Tongue (tissue), 2 donors: ENCODE data around the gene TPPP2. TPM values are rescaled to one million over a fixed set of nuclear protein-coding genes. Genes with fewer than 3 reads are reported as not detected.
A peak's percentile ranks its signal among the peaks of the same experiment; 100 is the strongest.

Experiments
- DNase-seq: peaks from one replicate; pipeline ENCODE4 v3.0.0-alpha.2; 2015
- total RNA-seq: library from RNA; depleted of rRNA; stranded (reverse); fragments of >200 nt; gene quantifications from one replicate; pipeline ENCODE4 v1.2.3, GENCODE V29; 2014

Gene TPPP2
- total RNA-seq, 1 donor from 2014 or later = not detected

DNA sequence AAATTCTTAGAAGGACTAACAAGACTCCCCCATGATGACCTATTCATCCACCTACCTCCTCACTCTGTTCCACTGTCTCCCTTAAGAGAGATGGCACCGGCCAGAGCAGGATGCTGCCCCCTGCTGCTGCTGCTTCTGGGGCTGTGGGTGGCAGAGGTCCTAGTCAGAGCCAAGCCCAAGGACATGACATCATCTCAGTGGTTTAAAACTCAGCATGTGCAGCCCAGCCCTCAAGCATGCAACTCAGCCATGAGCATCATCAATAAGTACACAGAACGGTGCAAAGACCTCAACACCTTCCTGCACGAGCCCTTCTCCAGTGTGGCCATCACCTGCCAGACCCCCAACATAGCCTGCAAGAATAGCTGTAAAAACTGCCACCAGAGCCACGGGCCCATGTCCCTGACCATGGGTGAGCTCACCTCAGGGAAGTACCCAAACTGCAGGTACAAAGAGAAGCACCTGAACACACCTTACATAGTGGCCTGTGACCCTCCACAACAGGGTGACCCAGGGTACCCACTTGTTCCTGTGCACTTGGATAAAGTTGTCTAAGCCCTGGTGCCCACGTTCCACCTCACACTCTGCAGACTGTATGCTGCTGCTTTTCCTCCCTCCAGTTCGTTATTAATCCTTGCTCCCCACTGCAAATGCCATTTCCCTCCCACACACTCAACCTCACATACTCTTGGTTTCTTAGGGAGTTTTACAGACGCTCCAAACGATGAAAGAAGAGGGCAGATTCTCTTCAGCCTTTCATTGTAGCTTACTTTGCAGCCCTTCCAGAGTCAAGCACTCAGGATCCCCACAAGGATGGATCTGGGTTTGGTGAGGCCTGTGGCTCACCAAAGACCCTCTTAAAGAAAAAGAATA is 28.0 kb downstream of the TPPP2 start, which contains the start of gene RNASE8:
Gene RNASE8 (plus strand): TSS at position 20 of the 873 bp plus-strand sequence. CDS start 71 bp downstream, at position 91.
- DNase-seq = no peak

DNA sequence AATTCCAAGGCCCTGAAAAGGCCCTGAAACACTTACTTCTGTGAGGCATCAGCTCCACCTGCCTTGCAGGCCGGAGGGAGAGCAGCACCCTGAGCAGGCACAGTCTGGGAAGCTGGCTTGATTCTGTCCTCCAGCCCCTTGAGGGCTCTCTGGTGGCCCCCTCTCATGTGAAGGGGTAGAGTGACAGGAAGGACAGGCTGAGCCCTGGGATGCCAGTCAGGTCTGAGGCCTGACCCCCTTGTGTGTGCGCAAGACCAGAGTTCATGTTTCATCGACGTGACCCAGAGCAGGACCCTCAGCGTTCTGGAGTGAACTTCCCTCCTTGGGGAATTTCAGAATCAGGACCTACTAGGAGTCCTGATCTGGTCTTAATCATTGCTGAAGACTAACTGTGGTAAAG is 28.9 kb downstream of the TPPP2 start:
- no peak for DNase-seq

DNA sequence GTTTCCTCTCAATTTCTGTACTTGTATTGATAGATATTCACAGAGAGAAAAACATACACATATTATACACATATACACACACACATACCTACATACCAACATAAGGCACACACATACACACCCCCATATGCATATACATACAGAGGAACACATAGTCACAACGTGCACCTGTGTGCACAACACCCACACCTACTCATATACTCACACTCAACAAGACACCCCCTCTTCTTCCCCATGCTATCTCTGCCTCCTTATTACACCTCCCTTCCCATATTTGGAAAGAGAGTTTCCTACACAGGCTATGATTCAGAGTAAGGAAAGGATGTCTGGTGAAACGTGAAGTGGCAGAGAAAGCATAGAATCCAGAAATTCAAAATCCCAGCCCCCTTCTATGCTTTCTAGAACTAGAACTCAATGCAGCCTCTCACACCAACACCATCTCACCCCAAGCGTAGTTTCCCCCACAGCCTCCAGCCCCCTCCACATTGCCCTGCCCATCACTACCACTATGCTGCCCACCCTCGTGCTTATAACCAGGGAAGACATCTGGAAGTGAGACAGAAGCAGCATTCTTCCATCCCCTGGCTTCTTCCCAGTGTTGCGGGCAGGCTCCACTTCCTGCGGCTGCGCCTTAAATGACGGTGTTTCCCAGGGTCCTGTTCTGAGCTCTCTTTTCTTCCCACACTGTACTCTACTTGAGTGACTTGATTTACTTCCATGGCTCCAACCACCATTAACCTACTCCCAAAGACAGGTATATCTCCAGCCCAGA is 30.0 kb downstream of the TPPP2 start:
- no peak for DNase-seq

DNA sequence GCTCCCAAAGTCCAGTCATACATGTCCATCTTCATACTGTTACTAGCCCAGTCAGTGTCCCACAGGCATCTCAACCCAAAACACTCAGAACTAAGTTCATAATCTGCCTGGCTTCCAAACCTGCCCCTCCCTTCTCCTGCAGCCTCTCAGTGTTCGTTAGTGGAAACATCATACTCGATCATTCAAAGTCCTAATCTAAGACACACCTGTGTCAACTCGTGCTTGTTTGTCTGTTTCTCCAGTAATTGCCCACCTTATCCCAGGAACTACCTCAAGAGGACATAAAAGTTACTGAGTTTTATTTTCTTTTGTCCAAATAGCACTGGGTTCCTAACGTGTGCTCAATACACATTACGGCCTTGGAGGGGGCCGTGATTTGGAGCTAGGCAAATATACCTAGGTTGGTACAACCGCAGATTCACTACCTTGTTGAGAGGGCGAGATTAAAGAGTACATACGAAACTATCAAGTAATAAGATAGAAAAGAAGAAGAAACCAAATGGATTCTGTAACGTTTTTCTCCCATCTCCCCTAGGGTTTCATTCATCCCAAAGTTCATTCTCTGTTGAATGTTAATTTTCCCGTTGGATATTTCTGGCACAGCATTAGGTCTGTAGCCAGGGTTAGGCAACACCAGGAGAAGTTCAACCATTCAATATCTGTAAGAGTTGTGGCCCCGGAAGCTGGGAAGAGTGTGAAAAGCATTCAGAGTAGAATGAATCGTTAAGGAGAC is 30.8 kb downstream of the TPPP2 start:
- DNase-seq = no peak

DNA sequence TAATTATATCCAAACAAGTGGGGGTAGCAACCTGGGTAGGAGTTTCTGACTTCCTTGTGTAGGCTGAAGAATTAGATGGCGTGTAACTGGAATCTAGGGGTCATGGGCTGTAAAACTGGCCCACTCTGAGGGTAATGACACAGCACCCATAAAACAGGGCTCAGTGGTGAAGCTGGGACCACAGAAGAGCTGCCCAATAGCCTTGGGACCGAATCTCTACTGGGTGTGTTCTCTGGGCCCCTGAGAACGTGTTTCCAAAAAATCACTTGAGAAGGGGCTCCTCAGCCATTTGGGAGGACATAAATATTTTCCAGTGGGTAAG is 31.3 kb downstream of the TPPP2 start:
- no peak for DNase-seq

DNA sequence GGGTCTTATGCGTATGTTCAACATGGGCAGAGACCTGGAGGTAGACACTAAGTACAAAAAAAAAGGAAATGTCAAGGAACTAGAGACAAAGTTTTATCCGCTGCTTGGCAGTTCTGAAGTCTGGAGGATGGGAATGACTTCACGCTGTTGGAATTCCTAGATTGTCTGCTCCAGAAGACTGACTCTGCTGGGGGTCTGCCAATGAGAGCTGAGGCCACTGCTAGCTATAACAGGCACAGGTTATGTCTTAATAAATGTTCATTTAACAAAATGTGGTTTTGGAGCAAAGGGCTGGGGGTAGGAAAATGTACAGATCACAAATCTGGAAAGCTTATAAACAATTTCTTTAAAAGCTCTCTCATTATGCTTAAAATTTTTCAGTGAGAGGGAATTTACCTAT is 33.5 kb downstream of the TPPP2 start:
- DNase-seq = peak; percentile 41

DNA sequence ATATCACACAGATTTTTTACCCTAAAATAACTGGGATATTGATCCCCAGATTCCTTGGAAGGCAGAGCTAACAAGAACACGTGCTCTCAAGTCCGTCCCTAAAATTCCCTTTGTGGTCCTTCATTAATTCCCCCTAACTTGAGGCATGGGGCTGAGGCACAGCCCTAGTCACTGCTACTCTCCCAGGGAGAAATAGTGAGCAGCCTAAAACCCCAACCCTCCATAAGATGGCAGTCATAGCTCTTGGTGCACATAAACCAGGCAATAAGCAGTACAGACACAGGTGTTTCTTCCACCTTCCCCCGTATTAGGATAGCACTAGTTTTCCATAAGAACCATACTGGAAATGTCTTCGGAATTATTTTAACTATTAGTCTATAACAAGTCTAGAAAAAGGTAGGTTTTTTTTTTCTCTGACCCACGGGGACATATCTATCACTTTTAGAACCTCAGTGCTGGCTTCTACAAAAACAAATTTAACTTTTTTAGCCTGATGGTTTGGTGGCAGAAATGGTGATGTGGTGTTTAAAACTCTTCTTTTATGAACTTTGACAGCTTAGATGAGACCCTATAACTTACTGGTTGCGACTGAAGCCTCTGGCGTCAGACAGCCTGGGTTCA is 37.0 kb downstream of the TPPP2 start:
- no peak for DNase-seq

DNA sequence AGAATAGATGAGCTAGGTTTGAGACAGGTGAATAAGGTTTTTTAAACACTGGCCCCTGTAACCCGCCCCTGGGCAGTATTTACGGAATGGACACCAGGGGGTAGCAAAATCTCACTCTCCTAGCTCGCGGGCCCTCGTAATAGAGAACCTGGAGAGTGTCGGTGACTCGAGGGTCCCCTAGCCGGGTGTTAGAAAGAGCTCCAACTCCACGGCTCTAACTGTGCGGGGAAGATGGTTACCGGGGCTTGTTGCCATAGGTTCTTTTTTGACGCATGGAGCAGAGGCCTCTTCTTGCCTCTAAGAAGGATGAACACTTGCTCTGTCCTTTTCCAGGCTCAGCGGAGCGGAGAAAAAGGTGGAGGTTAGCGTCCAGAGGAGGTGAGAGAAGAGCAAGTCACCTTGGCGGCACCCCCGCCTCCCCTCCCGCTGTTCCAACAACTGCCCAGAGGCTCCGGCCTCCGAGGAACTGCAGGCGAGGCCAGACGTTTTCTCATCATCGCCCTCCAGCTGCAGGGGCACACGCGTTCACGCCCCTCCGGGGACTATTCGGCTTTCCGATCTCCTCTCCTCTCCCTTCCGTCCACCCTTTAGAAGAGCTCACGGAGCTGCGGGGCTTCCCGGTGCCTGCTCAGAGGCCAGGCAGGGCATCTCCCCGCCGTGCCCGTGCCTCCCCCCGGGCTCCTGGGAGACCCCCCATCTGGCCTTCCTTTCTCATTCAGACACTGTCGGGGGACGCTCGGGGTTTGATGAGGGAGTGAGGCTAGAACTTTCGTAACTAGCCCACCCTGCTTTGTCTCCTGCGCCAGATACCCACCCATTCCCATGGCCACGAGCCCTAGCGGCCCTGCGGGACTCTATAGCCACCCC is 38.7 kb downstream of the TPPP2 start:
- peak; percentile 87 for DNase-seq

DNA sequence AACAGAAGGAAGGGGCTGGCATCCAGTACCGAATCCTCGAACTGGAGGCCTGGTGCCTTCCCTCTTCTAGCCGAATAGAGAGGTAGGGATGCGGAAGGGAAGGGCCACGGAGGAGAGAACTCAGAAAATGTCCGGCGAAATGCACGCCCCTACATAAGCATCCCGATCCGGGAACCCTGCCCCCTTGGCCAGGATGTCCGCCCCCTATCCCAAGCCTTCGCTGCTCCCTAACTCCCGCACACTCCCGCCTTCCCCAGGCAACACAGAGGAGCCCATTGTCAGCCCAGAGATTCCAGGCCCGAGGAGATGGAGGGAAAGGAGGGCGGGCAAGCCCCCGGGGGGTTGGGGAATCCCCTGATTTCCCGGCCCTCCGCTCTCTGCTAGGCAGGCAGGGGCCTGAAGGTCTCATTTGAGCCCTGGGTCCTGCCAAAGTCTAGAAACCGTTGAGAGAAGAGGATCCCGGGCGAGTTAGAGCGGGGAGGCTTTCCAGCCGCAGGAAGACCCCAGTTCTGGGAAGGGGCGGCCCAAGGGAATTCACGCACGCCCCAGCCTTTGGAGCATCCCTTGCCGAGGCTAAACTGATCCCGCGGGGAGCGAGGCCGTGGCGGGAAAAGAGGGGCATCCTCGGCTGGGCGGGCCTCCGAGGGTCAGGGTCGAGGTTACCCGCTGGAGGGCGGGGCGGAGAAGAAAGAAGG is 39.5 kb downstream of the TPPP2 start:
- peak; percentile 86 for DNase-seq

DNA sequence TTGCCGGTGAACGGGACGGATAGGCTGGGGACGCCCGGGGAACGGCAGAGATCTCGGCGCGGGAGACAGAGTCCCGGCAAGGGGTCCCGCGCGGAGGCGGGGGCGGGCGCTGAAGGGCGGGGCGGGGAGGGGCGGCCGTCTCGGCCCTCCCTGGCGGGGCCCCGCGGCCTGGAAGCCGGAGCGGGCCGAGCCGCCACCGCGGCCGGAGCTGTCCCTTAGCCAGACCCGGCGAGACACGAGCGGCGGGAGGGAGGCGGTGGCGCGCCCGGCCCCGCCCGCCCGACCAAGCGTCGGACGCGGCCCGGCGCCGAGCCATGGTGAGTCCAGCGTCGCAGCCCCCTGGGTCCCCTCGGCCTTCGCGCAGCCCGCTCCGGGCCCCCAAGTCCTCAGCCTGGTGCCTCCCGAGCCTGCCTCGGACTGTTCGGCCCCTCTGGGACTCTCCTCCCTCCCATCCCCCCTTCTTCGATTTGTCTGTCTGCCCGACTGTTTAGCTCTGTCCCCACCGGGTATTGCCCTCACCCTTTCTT is 40.1 kb downstream of the TPPP2 start, which contains the start of gene ARHGEF40:
Gene ARHGEF40 (plus strand): TSS at position 222 of the 527 bp plus-strand sequence. CDS start 93 bp downstream, at position 315.
- peak; percentile 85 for DNase-seq

DNA sequence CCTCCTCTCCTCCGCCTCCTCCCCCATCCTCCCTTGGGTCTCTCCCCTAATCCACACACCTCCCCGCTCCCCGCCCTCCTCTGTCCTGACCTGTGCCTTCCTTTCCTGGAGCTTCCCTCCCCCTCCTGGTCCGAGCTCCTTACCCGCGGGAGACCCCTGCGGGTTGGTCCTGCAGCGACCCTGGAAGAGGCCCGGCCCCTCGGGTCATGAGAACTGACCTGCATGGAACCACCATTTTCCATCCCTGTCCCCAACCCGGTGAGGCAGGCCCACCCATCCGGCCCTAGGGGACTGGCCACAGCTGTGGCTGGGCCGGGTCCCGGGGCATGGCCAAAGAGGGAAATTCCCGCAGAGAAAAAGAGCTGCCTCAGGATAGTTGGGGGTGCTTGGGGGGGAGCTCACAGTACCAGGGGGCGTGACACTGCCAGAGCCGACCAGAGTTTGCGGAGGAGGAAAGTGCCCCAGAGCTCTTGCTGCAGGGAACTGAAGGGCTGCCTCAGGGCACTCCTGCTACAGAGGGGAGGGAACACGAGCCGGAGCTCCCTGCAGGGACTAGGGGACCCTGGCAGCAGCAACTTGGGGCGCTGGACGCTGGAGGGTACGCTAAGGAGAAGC is 40.7 kb downstream of the TPPP2 start:
- peak; percentile 63 for DNase-seq

DNA sequence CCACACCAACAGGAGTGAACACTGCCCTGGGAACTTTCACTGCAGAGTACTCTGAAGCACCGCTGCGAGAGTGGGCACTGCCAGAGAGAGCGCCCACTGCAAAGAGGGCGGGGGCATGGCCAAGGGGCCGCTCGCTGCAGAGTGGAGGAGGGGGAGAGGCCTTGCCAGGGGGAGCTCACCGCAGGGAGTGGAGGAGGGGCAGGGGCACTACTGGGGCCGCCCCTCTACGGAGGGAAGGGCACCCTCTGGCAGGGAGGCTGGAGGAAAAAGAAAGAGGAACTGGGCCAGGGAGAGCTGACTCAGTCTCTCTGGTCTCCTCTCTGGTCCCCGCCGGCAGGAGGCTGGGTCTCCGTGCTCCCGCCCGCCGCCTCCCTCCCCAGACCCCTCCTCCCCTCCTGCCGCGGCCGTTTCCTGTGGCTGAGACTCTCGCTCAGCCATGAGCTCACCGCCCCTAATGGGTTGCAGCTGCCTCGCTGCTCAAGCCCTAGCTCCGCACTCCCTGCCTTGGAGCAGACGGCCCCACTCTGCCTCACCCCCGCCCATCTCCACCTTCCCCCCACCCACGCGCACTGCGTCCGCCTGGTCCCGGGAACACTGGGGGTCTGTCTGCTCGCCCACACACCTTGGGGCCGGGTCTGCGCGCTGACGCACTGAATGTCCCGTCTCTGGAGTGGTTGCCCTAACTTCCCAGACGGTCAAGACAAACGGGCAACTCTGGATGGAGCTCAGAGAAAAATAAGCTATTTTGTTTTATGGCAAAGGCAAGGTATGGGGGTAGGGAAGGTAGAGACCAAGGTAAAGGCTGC is 41.4 kb downstream of the TPPP2 start:
- DNase-seq = peak; percentile 98

DNA sequence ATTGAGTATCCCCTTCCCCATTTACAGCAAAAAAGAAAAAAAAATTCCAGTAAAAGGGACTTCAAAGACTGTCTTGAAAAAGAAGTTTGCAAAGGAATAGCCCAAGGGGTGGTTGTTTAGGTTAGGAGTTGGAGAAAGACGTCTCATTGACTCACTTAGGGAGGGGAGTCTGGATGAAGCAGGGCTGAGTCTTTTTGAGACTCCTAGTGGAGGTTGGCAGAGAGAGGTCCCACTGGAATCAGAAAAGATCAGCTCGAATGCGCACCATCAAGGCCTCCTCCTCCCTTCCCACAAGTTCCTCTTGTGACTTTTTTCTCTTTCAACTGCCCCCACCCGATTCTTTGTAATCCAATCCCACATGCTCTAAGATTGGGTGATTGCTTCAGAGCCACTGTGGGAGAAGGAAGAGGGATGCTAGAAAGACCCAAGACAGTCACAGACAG is 42.0 kb downstream of the TPPP2 start:
- peak; percentile 70 for DNase-seq

DNA sequence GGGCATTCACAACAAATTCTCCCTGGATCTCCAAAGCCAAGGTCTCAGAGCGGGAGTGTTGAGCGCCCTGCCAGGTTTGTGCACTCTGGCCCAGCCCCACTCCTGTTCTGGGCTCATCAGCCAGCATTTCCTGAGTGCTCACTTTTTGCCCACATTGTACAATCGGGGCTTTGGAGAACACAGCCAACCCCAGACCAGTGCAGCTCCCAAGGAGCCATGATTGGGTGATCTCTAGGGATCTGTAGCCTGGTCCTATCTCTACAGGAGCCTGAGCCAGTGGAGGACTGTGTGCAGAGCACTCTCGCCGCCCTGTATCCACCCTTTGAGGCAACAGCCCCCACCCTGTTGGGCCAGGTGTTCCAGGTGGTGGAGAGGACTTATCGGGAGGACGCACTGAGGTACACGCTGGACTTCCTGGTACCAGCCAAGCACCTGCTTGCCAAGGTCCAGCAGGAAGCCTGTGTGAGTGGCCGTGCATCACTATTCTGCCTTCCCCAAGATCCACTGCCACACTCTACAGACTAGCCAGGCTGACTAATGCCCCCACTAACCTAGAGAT is 42.8 kb downstream of the TPPP2 start:
- no peak for DNase-seq

DNA sequence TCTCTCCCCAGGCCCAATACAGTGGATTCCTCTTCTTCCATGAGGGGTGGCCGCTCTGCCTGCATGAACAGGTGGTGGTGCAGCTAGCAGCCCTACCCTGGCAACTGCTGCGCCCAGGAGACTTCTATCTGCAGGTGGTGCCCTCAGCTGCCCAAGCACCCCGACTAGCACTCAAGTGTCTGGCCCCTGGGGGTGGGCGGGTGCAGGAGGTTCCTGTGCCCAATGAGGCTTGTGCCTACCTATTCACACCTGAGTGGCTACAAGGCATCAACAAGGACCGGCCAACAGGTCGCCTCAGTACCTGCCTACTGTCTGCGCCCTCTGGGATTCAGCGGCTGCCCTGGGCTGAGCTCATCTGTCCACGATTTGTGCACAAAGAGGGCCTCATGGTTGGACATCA is 43.9 kb downstream of the TPPP2 start:
- no peak for DNase-seq

DNA sequence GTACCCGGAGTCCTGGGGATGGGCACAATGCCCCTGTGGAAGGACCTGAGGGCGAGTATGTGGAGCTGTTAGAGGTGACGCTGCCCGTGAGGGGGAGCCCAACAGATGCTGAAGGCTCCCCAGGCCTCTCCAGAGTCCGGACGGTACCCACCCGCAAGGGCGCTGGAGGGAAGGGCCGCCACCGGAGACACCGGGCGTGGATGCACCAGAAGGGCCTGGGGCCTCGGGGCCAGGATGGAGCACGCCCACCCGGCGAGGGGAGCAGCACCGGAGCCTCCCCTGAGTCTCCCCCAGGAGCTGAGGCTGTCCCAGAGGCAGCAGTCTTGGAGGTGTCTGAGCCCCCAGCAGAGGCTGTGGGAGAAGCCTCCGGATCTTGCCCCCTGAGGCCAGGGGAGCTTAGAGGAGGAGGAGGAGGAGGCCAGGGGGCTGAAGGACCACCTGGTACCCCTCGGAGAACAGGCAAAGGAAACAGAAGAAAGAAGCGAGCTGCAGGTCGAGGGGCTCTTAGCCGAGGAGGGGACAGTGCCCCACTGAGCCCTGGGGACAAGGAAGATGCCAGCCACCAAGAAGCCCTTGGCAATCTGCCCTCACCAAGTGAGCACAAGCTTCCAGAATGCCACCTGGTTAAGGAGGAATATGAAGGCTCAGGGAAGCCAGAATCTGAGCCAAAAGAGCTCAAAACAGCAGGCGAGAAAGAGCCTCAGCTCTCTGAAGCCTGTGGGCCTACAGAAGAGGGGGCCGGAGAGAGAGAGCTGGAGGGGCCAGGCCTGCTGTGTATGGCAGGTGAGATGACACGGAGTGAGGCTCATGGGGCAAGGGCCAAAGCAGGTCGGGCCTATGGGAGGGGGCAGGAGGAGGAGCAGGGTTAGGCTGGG is 44.6 kb downstream of the TPPP2 start:
- DNase-seq = no peak

DNA sequence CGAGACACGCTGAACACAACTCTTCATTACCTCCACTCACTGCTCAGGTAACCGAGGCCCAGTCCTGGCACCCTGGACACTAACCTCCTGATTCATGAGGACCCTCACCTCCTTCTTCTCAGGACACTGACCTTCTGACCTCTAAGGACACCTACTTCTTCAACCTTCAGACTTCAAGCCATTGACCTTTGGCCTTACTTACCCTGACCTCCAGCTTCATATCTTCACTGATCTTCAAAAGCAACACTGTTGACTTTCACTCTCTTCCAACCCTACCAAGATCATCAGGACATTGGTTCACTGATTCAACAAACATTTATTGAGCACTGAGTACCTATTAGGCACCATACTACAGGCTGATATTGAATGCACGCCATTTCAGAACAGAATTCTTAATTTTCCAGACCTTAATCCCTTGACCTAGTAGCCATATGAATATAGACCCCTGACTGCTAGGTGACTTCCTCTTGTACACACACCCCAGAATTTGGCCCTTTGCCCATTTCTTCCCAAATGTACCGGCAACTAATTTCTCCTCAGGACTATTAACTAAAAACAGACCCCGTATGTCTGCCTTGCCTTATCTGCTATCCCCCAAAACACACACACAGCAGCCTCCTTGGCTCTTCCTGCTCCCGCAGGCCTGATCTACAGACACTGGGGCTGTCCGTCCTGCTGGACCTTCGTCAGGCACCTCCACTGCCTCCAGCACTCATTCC is 45.9 kb downstream of the TPPP2 start:
- no peak for DNase-seq
